GM12865 (cell line): ENCODE results near the gene MSN.
"Not testable (repeated sequence)": the region's sequence is repeated elsewhere in the genome, so short reads cannot be mapped to it uniquely, and the experiment has no call there.

Source experiments
- DNase-seq: peaks from one replicate; pipeline ENCODE4 v3.0.0; 2010; ENCODE audit warnings: low read depth
- H3K4me3 ChIP-seq: 2 replicates; pipeline ENCODE4 v1.5.1; 2011; ENCODE audit warnings: mild to moderate bottlenecking, low read depth, low read length, control low read depth
- CTCF ChIP-seq: IDR thresholded peaks from 2 replicates; pipeline ENCODE4 v1.5.1; 2011; ENCODE audit warnings: low read length, control low read depth, low read depth, inconsistent platforms; ENCODE audit not compliant: insufficient read depth; ENCODE audit errors: missing control alignments

MSN gene

GRCh38 chrX:65667503-65668376 lies at the start of gene MSN:
Gene MSN, plus strand, starts transcription at chrX:65667654. Its CDS starts 188 bp downstream, at chrX:65667842.
- H3K4me3 ChIP-seq: peak within 1 kb of the TSS; percentile 75
- TF ChIP-seq CTCF: no peak
- DNase-seq: peak; percentile 84

- DNase-seq, H3K4me3 ChIP-seq: not testable (repeated sequence)
Observed at GRCh38 chrX:65620096-65620705, 47.3 kb upstream of the MSN start.

GRCh38 chrX:65630771-65631170 lies 36.7 kb upstream of the MSN start:
- TF ChIP-seq CTCF: no peak
- no peak overlapping the region for H3K4me3 ChIP-seq
- no peak for DNase-seq

- TF ChIP-seq CTCF: no peak
Observed at GRCh38 chrX:65633826-65634225, 33.6 kb upstream of the MSN start.

GRCh38 chrX:65634732-65635131 lies 32.7 kb upstream of the MSN start:
- DNase-seq: no peak
- no peak overlapping the region for H3K4me3 ChIP-seq
- TF ChIP-seq CTCF: no peak

More at GRCh38 chrX:65633826-65634225, 33.6 kb upstream of the MSN start:
- no peak overlapping the region for H3K4me3 ChIP-seq
- no peak for DNase-seq

- TF ChIP-seq CTCF: no peak
- no peak for DNase-seq
- no peak overlapping the region for H3K4me3 ChIP-seq
Observed at GRCh38 chrX:65635378-65635777, 32.1 kb upstream of the MSN start.

GRCh38 chrX:65635822-65636221 lies 31.6 kb upstream of the MSN start:
- TF ChIP-seq CTCF: no peak
- no peak for DNase-seq

GRCh38 chrX:65636261-65636660 lies 31.2 kb upstream of the MSN start:
- not testable (repeated sequence) for DNase-seq, H3K4me3 ChIP-seq

More at GRCh38 chrX:65635822-65636221, 31.6 kb upstream of the MSN start:
- H3K4me3 ChIP-seq: no peak overlapping the region
